ENCODE measurements around the gene COX7A2L. TPM values are rescaled to one million over a fixed set of nuclear protein-coding genes. Genes with fewer than 3 reads are reported as not detected.
A peak's percentile ranks its signal among the peaks of the same experiment; 100 is the strongest.

Gene COX7A2L
- total RNA-seq, 1 donor from 2014 or later: 126 TPM

GRCh38 chr2:42333579-42333978 lies 27.4 kb downstream of the COX7A2L start:
- no peak overlapping the region for H3K27ac ChIP-seq (ENCODE audit: low read depth, low read length)
- H3K4me2 ChIP-seq (ENCODE audit: low read length): no peak overlapping the region
- Mint-ChIP-seq H3K36me3 (ENCODE audit: low read depth, unreplicated experiment) (peaks cover 36% of the 10 kb centered on the region), H3K27me3 (ENCODE audit: low read depth, unreplicated experiment) (no peaks in the 10 kb centered on the region), H3K4me3 (ENCODE audit: unreplicated experiment) (no peak overlapping the region), H3K27ac (ENCODE audit: unreplicated experiment) (no peak overlapping the region), H3K9me3 (ENCODE audit: unreplicated experiment) (no peaks in the 10 kb centered on the region), H3K4me1 (ENCODE audit: low read depth, unreplicated experiment) (peaks cover 26% of the 10 kb centered on the region)
- H3K9ac ChIP-seq (ENCODE audit: low read length): no peak overlapping the region
- FAIRE-seq: no peak
- peaks cover 12% of the 10 kb centered on the region for H3K79me2 ChIP-seq (ENCODE audit: insufficient read depth, low read length)
- H3K4me1 ChIP-seq (ENCODE audit: insufficient read depth, low read length): peaks cover 5% of the 10 kb centered on the region
- H3K27me3 ChIP-seq (ENCODE audit: insufficient read depth, low read length): no peaks in the 10 kb centered on the region
- no peaks in the 10 kb centered on the region for H3K9me3 ChIP-seq (ENCODE audit: insufficient read depth, low read depth, low read length)
- H3K4me3 ChIP-seq (ENCODE audit: insufficient read depth, low read depth, low read length): no peak overlapping the region
- DNase-seq (ENCODE audit: low read depth): no peak
- peaks cover 4% of the 10 kb centered on the region for H4K20me1 ChIP-seq (ENCODE audit: insufficient read depth, low read length)
- H2AFZ ChIP-seq (ENCODE audit: low read depth, low read length): no peak overlapping the region
- no peak for TF ChIP-seq CTCF (IDR thresholded peaks at IDR 0.05; ENCODE audit: insufficient read depth, low read depth, low read length)
- no peak for TF ChIP-seq EZH2 (IDR thresholded peaks at IDR 0.05; ENCODE audit: insufficient read depth, low read length)
- H3K36me3 ChIP-seq (ENCODE audit: insufficient read depth, low read length): peaks cover 39% of the 10 kb centered on the region

GRCh38 chr2:42332575-42332974 lies 28.4 kb downstream of the COX7A2L start:
- Histone ChIP-seq H2AFZ (ENCODE audit: low read depth, low read length) (no peak overlapping the region), H3K79me2 (ENCODE audit: insufficient read depth, low read length) (peaks cover 5% of the 10 kb centered on the region), H3K27me3 (ENCODE audit: insufficient read depth, low read length) (no peaks in the 10 kb centered on the region), H3K9ac (ENCODE audit: low read length) (no peak overlapping the region), H3K36me3 (ENCODE audit: insufficient read depth, low read length) (peaks cover 39% of the 10 kb centered on the region), H3K4me2 (ENCODE audit: low read length) (no peak overlapping the region), H4K20me1 (ENCODE audit: insufficient read depth, low read length) (peaks cover 4% of the 10 kb centered on the region), H3K4me1 (ENCODE audit: insufficient read depth, low read length) (peaks cover 1% of the 10 kb centered on the region), H3K9me3 (ENCODE audit: insufficient read depth, low read depth, low read length) (no peaks in the 10 kb centered on the region), H3K4me3 (ENCODE audit: insufficient read depth, low read depth, low read length) (no peak overlapping the region), H3K27ac (ENCODE audit: low read depth, low read length) (no peak overlapping the region)
- no peak for DNase-seq (ENCODE audit: low read depth)
- H3K27me3 Mint-ChIP-seq (ENCODE audit: low read depth, unreplicated experiment): no peaks in the 10 kb centered on the region
- FAIRE-seq: no peak
- peaks cover 30% of the 10 kb centered on the region for H3K36me3 Mint-ChIP-seq (ENCODE audit: low read depth, unreplicated experiment)
- H3K9me3 Mint-ChIP-seq (ENCODE audit: unreplicated experiment): no peaks in the 10 kb centered on the region
- TF ChIP-seq EZH2 (IDR thresholded peaks at IDR 0.05; ENCODE audit: insufficient read depth, low read length) (no peak), CTCF (IDR thresholded peaks at IDR 0.05; ENCODE audit: insufficient read depth, low read depth, low read length) (no peak)
- H3K4me1 Mint-ChIP-seq (ENCODE audit: low read depth, unreplicated experiment): peaks cover 26% of the 10 kb centered on the region
- H3K27ac Mint-ChIP-seq (ENCODE audit: unreplicated experiment): no peak overlapping the region
- H3K4me3 Mint-ChIP-seq (ENCODE audit: unreplicated experiment): no peak overlapping the region

- Mint-ChIP-seq H3K27ac (ENCODE audit: unreplicated experiment) (peak overlapping the region; percentile 16), H3K36me3 (ENCODE audit: low read depth, unreplicated experiment) (peaks cover 24% of the 10 kb centered on the region), H3K4me1 (ENCODE audit: low read depth, unreplicated experiment) (peaks cover 20% of the 10 kb centered on the region), H3K4me3 (ENCODE audit: unreplicated experiment) (no peak overlapping the region), H3K9me3 (ENCODE audit: unreplicated experiment) (no peaks in the 10 kb centered on the region), H3K27me3 (ENCODE audit: low read depth, unreplicated experiment) (no peaks in the 10 kb centered on the region)
- Histone ChIP-seq H3K36me3 (ENCODE audit: insufficient read depth, low read length) (peaks cover 39% of the 10 kb centered on the region), H3K27ac (ENCODE audit: low read depth, low read length) (no peak overlapping the region), H3K4me1 (ENCODE audit: insufficient read depth, low read length) (no peaks in the 10 kb centered on the region), H4K20me1 (ENCODE audit: insufficient read depth, low read length) (no peaks in the 10 kb centered on the region), H3K4me2 (ENCODE audit: low read length) (no peak overlapping the region), H3K27me3 (ENCODE audit: insufficient read depth, low read length) (no peaks in the 10 kb centered on the region), H3K4me3 (ENCODE audit: insufficient read depth, low read depth, low read length) (no peak overlapping the region), H3K9me3 (ENCODE audit: insufficient read depth, low read depth, low read length) (no peaks in the 10 kb centered on the region), H2AFZ (ENCODE audit: low read depth, low read length) (no peak overlapping the region), H3K9ac (ENCODE audit: low read length) (no peak overlapping the region), H3K79me2 (ENCODE audit: insufficient read depth, low read length) (peaks cover 5% of the 10 kb centered on the region)
- DNase-seq (ENCODE audit: low read depth) (no peak), FAIRE-seq (no peak)
- TF ChIP-seq EZH2 (IDR thresholded peaks at IDR 0.05; ENCODE audit: insufficient read depth, low read length) (no peak), CTCF (IDR thresholded peaks at IDR 0.05; ENCODE audit: insufficient read depth, low read depth, low read length) (no peak)
These were observed 29.3 kb downstream of the COX7A2L start for GRCh38 chr2:42331569-42332284.
